ENCODE measurements around the gene ZBTB40.

The ZBTB40 gene

DNA sequence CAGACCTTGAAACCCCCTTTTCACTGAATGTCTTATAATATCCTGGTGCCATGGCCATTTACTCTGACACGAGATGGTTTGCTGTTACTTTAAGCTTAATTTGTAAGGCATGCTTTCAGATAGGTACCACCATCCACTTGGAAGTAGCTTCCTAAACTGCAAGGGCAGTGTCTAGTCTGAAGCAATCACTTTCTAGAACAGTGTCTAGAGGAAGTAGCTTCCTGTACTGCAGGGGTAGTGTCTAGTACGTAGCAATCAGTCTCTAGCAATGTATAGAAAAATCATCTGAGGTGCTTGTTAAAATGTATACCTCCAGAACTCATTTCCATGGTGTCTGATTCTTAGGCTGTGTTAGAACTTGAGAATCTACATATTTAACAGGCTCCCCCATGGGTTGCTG is 42.5 kb downstream of the ZBTB40 start:
- Histone ChIP-seq H3K4me3 (ENCODE audit: low read length) (no peak overlapping the region), H3K4me1 (ENCODE audit: low read length) (peaks cover 17% of the 10 kb centered on the region; the same call in 1 of the 2 replicates), H3K27ac (ENCODE audit: low read length) (no peak overlapping the region), H3K9me3 (ENCODE audit: insufficient read depth, low read length) (no peaks in the 10 kb centered on the region), H3K4me2 (ENCODE audit: low read length) (no peak overlapping the region), H3K9ac (ENCODE audit: low read length) (no peak overlapping the region), H2AFZ (ENCODE audit: low read depth, low read length) (no peak overlapping the region), H3K36me3 (replicated peaks; ENCODE audit: low read depth, low read length) (no peaks in the 10 kb centered on the region), H3K27me3 (ENCODE audit: low read depth, low read length) (no peaks in the 10 kb centered on the region), H3K79me2 (ENCODE audit: low read length) (no peaks in the 10 kb centered on the region), H4K20me1 (ENCODE audit: insufficient read depth, low read length) (no peaks in the 10 kb centered on the region)
- TF ChIP-seq EZH2phosphoT487 (IDR thresholded peaks at IDR 0.05; ENCODE audit: low read depth), result no peak
- TF ChIP-seq, protein P1, sequence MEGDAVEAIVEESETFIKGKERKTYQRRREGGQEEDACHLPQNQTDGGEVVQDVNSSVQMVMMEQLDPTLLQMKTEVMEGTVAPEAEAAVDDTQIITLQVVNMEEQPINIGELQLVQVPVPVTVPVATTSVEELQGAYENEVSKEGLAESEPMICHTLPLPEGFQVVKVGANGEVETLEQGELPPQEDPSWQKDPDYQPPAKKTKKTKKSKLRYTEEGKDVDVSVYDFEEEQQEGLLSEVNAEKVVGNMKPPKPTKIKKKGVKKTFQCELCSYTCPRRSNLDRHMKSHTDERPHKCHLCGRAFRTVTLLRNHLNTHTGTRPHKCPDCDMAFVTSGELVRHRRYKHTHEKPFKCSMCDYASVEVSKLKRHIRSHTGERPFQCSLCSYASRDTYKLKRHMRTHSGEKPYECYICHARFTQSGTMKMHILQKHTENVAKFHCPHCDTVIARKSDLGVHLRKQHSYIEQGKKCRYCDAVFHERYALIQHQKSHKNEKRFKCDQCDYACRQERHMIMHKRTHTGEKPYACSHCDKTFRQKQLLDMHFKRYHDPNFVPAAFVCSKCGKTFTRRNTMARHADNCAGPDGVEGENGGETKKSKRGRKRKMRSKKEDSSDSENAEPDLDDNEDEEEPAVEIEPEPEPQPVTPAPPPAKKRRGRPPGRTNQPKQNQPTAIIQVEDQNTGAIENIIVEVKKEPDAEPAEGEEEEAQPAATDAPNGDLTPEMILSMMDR (IDR thresholded peaks at IDR 0.05; ENCODE audit: low read depth, low read length), result no peak

DNA sequence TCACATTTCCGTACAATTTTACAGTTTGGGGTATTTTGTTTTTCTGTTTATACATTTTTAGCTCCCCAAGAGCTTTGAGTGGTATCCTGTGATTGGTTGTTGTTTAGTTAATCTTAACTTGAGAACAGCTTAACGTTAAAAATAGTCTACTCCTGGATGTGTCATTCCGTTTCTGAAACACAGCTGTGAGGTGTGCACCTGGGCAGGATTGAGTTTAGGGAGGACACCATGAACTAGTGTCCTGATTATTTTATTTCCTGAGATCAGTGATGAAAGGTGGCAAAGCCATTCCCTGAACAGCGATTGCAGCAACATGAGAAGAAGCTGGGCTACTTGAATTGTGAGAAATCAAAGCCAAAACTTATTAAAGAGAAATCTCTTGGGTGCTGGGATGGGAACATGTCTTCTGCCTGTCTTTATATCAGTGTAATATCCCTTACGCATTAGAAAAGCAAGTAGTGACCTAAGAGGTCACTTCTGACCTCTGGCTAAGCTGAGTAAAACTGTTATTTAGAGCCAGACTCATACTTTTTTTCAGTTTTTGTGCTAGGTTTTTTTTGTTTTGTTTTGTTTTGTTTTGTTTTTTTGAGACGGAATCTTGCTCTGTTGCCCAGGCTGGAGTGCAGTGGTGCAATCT is 43.4 kb downstream of the ZBTB40 start:
- no peak overlapping the region for H3K4me3 ChIP-seq (ENCODE audit: low read length)
- no peak overlapping the region for H3K4me2 ChIP-seq (ENCODE audit: low read length)
- H3K9me3 ChIP-seq (ENCODE audit: insufficient read depth, low read length), result no peaks in the 10 kb centered on the region
- no peak overlapping the region for H3K9ac ChIP-seq (ENCODE audit: low read length)
- no peaks in the 10 kb centered on the region for H3K27me3 ChIP-seq (ENCODE audit: low read depth, low read length)
- H3K4me1 ChIP-seq (ENCODE audit: low read length), result peaks cover 20% of the 10 kb centered on the region
- H3K27ac ChIP-seq (ENCODE audit: low read length), result no peak overlapping the region
- no peaks in the 10 kb centered on the region for H3K36me3 ChIP-seq (replicated peaks; ENCODE audit: low read depth, low read length)
- TF ChIP-seq, protein P1 (IDR thresholded peaks at IDR 0.05; ENCODE audit: low read depth, low read length), result no peak
- TF ChIP-seq EZH2phosphoT487 (IDR thresholded peaks at IDR 0.05; ENCODE audit: low read depth), result no peak
- H2AFZ ChIP-seq (ENCODE audit: low read depth, low read length), result no peak overlapping the region
- no peaks in the 10 kb centered on the region for H4K20me1 ChIP-seq (ENCODE audit: insufficient read depth, low read length)
- H3K79me2 ChIP-seq (ENCODE audit: low read length), result no peaks in the 10 kb centered on the region

DNA sequence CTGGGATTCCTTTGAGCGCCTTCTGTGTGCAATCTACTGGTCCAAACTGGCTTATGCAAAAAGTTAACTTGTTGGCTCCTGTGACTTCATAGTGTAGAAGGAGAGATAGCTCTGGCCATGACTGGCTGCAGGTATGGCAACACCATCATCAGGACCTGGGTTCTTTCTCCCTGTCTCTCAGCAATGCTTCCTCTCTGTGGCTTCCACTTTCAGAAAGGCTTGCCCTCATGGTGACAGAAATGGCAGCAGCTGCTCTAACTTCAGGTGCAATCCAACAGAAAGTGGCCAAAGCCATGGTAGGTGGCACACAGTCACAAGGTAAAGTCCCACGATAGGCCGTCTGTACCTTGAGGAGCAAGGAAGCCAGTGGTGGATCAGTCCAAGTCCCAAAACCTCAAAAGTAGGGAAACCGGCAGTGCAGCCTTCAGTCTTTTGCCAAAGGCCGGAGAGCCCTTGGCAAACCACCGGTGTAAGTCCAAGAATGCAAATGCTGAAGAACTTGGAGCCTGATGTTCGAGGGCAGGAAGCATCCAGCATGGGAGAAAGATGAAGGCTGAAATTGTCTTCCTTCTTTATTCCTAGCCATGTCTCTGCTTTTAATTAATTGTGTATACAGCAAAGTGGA is 45.0 kb downstream of the ZBTB40 start:
- Histone ChIP-seq H3K27ac (ENCODE audit: low read length) (no peak overlapping the region), H3K9ac (ENCODE audit: low read length) (no peak overlapping the region), H3K36me3 (replicated peaks; ENCODE audit: low read depth, low read length) (no peaks in the 10 kb centered on the region), H3K9me3 (ENCODE audit: insufficient read depth, low read length) (no peaks in the 10 kb centered on the region), H4K20me1 (ENCODE audit: insufficient read depth, low read length) (no peaks in the 10 kb centered on the region), H3K4me3 (ENCODE audit: low read length) (no peak overlapping the region), H2AFZ (ENCODE audit: low read depth, low read length) (no peak overlapping the region), H3K4me1 (ENCODE audit: low read length) (peaks cover 30% of the 10 kb centered on the region), H3K4me2 (ENCODE audit: low read length) (no peak overlapping the region), H3K79me2 (ENCODE audit: low read length) (no peaks in the 10 kb centered on the region), H3K27me3 (ENCODE audit: low read depth, low read length) (no peaks in the 10 kb centered on the region)
- no peak for TF ChIP-seq EZH2phosphoT487 (IDR thresholded peaks at IDR 0.05; ENCODE audit: low read depth)
- TF ChIP-seq, protein P1 (IDR thresholded peaks at IDR 0.05; ENCODE audit: low read depth, low read length), result no peak

DNA sequence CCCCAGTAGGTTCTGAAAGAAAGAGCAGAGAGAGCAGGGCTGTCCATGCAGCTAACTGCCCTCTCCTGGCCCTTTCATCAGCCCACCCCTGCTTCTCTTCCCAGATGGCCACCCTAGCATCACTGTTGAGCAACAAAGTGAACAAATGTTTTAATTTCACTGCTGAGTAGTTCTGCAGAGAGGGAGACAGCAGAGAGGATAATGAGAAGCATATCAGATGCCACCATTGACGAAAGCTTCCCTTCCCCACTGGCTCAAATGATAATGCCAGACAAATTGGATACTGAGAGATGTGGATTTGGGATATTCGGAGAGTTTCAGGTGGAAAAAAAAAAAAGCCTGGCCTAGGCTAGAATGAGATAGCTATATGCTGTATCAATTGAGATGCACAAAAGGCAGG is 46.8 kb downstream of the ZBTB40 start:
- no peak overlapping the region for H3K9ac ChIP-seq (ENCODE audit: low read length)
- no peaks in the 10 kb centered on the region for H4K20me1 ChIP-seq (ENCODE audit: insufficient read depth, low read length)
- no peak overlapping the region for H3K27ac ChIP-seq (ENCODE audit: low read length)
- no peaks in the 10 kb centered on the region for H3K9me3 ChIP-seq (ENCODE audit: insufficient read depth, low read length)
- no peaks in the 10 kb centered on the region for H3K36me3 ChIP-seq (replicated peaks; ENCODE audit: low read depth, low read length)
- H2AFZ ChIP-seq (ENCODE audit: low read depth, low read length), result no peak overlapping the region
- peaks cover 25% of the 10 kb centered on the region for H3K4me1 ChIP-seq (ENCODE audit: low read length)
- no peaks in the 10 kb centered on the region for H3K27me3 ChIP-seq (ENCODE audit: low read depth, low read length)
- H3K4me3 ChIP-seq (ENCODE audit: low read length), result no peak overlapping the region
- H3K4me2 ChIP-seq (ENCODE audit: low read length), result no peak overlapping the region
- TF ChIP-seq, protein P1 (IDR thresholded peaks at IDR 0.05; ENCODE audit: low read depth, low read length), result no peak
- TF ChIP-seq EZH2phosphoT487 (IDR thresholded peaks at IDR 0.05; ENCODE audit: low read depth), result no peak
- H3K79me2 ChIP-seq (ENCODE audit: low read length), result no peaks in the 10 kb centered on the region

All from OCI-LY3 (cell line).